Measurements from ENCODE around the gene FAM174C.

The FAM174C gene

GRCh38 chr19:1324806-1325567, 49.7 kb downstream of the FAM174C start:
- H3K4me3 ChIP-seq (ENCODE audit: low read depth, low read length): no peak overlapping the region
- no peak for TF ChIP-seq POLR2A (IDR thresholded peaks at IDR 0.05; ENCODE audit: extremely low read depth, insufficient read length)
- TF ChIP-seq CTCF (IDR thresholded peaks at IDR 0.05; ENCODE audit: low read depth, low read length): no peak
- TF ChIP-seq MAX (IDR thresholded peaks at IDR 0.05; ENCODE audit: low read depth, low read length): 0 out of 2 replicates have a peak, but pooled peaks have one; percentile 20
- TF ChIP-seq MYC (IDR thresholded peaks at IDR 0.05; ENCODE audit: low read depth, low read length): no peak
- DNase-seq (ENCODE audit: low read depth): peak; percentile 74

GRCh38 chr19:1325568-1326294, 50.4 kb downstream of the FAM174C start:
- no peak for DNase-seq (ENCODE audit: low read depth)
- no peak overlapping the region for H3K4me3 ChIP-seq (ENCODE audit: low read depth, low read length)
- no peak for TF ChIP-seq MAX (IDR thresholded peaks at IDR 0.05; ENCODE audit: low read depth, low read length)
- TF ChIP-seq POLR2A (IDR thresholded peaks at IDR 0.05; ENCODE audit: extremely low read depth, insufficient read length): no peak
- no peak for TF ChIP-seq CTCF (IDR thresholded peaks at IDR 0.05; ENCODE audit: low read depth, low read length)
- no peak for TF ChIP-seq MYC (IDR thresholded peaks at IDR 0.05; ENCODE audit: low read depth, low read length)

- TF ChIP-seq CTCF (IDR thresholded peaks at IDR 0.05; ENCODE audit: low read depth, low read length): no peak
- TF ChIP-seq POLR2A (IDR thresholded peaks at IDR 0.05; ENCODE audit: extremely low read depth, insufficient read length): no peak
- no peak for TF ChIP-seq MYC (IDR thresholded peaks at IDR 0.05; ENCODE audit: low read depth, low read length)
- TF ChIP-seq MAX (IDR thresholded peaks at IDR 0.05; ENCODE audit: low read depth, low read length): no peak
- H3K4me3 ChIP-seq (ENCODE audit: low read depth, low read length): no peak overlapping the region
- no peak for DNase-seq (ENCODE audit: low read depth)
Measured at GRCh38 chr19:1327125-1327524, 51.8 kb downstream of the FAM174C start.

Measured in NB4 (cell line).